Measurements from ENCODE around the gene BTBD16.
A peak's percentile ranks its signal among the peaks of the same experiment; 100 is the strongest.

Gene BTBD16

DNA sequence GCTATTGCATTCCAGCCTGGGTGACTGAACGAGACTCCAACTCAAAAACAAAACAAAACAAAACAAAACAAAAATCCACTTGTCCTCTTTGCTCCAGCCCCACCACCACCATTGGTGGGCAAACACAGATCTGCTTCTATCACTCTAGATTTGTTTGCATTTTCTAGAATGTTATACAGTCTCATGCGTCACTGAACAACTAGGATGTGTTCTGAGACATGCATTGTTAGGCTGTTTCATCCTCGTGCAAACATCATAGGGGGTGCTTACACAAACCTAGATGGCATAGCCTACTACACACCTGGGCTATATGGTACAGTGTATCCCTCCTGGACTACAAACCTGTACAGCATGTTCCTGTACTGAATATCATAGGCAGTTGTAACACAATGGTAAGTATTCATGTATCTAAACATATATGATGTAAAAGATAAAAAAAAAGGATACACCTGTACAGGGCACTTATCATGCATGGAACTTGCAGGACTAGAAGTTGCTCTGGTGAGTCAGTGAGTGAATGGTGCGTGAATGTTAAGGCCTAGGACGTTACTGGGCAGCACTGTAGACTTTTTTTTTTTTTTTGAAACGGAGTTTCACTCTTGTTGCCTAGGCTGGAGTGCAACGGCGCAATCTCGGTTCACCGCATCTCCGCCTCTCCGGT, 45.3 kb downstream of the BTBD16 start:
- no peak for DNase-seq (ENCODE audit: low read depth)

DNA sequence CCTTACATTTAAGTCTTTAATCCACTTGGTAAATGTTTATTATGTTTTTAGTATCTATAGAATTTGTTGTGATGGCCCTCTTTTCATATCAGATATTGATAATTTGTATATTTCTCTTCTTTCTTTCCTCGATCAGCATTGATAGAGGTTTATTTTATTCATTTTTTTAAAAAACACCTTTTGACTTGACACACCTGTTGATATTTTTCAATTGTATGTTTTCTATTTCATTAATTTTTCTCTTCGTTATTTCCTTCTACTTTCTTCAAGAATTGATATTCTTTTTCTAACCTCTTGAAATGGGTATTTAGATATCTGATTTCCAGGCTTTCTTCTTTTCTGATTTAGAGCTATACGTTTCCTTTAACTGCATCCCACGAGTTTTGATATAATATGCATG, 50.9 kb downstream of the BTBD16 start:
- no peak for DNase-seq (ENCODE audit: low read depth)

- DNase-seq (ENCODE audit: low read depth), result no peak
These were observed 52.1 kb downstream of the BTBD16 start for GRCh38 chr10:122323189-122323588.

DNA sequence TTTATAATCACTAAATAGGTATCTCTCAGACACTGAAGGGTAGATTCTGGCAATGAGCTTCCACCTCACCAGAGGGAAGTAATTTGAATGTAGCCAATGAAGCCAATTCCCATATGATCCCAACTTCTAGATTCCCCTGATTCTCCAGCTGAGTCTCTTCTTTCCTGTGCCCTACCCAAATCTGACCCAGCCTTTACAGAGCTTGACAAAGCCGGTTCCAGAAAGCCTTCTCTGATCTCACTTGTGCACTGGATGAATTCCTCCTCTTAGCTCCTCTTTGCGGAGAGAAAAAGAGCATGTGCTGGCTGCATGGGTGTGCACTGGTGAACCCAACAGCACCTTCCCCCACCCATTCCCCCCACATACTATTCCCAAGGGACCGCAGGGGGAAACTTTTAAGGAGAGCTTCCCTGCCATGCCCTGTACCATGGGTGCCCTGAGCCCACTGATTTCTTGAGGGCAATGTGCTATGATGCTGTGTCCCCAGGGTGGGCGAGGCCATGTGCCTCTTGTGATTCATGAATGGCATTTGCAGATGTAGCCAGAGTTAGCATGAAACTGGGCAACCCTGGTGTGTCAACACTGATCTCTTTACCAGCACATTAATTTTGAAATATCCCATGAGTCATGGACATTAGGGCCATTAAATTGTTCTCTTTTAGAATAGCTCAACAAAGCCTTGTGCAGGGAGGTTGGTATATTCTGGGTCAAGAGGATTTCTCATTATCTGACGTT, 53.0 kb downstream of the BTBD16 start:
- no peak for DNase-seq (ENCODE audit: low read depth)

DNA sequence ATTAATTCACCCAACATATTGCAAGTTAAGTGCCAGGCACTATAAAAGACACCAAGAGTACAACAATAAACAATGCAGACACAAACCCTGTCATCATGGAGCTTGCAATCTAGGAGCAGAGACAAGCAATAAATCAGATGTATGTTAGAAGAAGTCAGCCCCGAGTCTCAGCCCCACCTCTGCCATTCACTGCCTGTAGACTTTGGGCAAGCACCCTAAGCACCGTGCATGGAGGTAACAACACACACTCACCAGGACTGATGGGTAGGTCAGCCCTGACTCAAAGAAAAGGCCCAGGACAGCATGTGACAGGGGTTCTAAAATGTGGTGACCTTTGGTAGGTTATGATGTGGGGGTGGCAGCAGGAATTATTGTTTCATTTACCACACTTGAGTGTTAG, 54.1 kb downstream of the BTBD16 start:
- no peak for DNase-seq (ENCODE audit: low read depth)

DNA sequence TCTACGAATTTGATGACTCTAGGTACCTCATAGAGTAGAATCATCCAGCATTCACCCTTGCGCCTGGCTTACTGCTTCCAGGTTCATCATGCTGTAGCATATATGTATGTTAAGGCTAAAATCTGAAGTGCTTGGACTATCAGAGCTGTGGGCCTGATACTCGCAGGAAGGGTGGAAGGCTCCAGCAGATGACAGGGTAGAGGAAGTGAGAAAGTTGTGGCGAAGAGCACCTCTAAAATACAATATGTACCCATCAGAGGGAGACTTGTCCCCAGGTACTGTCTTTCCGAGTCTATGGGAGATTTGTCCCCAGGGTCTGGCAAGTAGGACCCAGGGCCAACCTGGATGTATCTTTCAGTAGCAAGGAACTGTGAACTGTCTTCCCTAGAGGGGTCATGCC, 55.3 kb downstream of the BTBD16 start:
- no peak for DNase-seq (ENCODE audit: low read depth)

GRCh38 chr10:122326806-122327205, 55.7 kb downstream of the BTBD16 start:
- DNase-seq (ENCODE audit: low read depth), result no peak

DNA sequence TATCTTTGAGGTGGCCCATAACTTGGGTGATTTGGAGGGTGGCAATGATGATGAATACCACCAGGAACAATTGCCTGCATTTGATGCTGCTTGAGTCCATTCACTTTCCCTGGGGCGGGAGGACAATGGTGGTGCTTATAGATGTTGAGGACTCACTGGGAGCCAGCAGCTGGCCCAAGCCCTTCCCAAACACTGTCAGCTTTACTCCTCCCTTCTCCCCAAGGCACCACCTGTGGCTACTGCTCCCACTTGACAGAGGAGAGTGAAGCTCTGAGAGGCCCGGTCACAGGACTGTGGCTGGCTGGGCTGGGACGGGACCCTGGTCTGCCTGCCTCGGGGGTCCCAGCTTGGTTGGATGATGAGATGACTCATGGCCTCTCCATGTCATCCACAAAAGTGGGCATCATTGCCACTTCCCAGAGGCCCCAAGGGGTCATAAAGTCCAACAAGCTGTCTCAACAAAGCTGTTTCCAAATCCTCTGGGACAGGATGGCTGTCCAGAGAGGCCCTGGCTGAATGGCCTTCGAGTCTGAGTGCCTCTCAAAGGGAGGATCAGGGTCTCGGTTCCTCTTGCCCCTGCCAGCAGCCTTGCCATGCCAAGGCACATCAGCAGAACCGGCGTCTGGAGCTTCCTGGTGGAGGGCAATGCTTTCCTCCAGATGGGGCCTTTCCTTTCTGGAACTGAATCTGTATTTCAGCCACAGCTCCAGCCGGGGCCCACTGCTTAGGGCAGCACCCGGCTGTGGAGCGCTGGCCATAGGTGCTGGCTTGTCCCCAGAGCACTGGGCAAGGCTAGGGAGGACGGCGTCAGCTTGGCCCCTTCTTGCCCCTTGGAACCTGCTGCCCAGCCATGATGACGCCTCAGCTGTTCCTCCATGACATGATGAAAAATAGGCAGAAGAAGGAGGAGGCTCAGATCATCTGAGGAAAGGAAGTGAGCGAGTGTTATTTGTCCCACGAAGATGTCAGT, 56.4 kb downstream of the BTBD16 start:
- no peak for DNase-seq (ENCODE audit: low read depth)

DNA sequence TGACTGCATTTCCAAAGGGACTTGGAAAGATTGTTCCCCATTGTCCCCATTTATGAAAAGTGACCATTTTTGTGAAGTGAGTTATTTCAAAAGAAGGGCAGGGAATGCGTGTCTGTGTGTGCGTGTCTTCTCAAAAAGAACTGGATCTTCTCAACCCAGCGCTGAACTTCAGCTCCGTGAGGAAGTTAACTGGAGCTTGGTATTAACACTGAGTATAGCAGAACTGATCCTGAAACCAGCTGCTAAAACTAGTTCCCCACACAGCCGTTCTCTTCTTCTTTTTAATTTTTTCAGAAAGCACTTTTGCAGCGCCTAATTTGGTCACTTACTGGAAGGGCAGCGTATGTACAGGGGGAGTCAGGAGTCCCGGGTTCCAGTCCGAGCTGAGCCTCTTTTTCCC, 57.6 kb downstream of the BTBD16 start:
- DNase-seq (ENCODE audit: low read depth), result no peak

- DNase-seq (ENCODE audit: low read depth), result no peak
These were observed 58.3 kb downstream of the BTBD16 start for GRCh38 chr10:122329416-122329815.

GRCh38 chr10:122331100-122331499, 60.0 kb downstream of the BTBD16 start:
- no peak for DNase-seq (ENCODE audit: low read depth)

DNA sequence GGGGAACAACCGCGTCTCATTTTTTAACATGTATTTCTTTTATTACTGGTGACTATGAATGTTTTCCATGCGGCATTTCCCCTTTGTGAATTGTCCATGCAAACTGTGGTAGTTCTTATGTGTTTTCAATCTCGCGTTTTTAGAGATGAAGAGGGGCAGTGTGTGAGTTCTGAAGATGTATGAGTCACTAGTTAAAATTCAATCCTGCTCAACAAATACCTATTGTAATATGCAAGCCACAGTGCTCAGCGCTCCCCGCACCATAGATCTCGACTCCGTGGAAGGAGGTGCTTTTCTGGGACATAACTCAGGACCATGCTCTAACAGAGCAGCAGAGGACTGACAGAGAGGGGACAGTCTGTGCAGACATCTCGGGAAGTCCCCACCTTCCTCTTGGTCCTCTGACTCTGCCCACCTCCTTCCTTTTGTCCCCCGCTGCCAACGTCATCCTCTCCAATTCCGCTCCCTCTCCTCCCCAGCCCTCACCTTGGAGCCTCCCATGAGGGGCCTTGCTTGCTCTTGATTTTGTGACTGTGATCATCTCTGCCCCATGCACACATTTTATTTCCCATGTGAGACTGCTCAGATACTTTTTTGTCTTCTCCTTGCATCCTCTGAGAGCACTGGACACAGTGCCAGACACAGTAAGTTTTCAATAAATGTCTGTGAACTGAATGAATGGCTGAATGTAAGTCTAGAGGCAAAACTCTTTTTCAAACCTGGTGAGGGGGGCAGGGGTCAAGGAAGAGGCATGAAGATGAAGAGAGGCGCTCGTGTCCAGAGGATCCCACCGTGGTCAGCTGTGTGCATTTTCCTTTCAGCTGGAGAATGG, 60.7 kb downstream of the BTBD16 start:
- DNase-seq (ENCODE audit: low read depth), result no peak

DNA sequence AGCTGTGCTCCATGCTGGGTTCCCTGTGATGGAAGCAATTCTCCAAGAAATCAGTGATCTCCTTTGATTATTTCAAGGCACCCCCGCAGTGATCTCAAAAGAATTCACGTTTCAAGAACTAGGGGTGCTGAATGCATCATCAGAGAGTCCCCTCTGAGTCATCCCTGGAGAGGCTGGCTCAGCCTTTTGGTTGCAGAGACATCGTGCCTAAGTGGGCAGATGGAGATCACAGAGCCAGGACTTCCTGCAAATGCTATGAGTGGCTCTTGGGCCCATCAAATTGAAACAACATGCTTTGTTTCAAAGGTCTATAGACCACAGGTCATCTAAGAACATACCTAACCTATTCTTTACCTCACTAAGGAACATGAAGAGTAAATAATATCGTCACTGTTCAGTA, 61.9 kb downstream of the BTBD16 start:
- no peak for DNase-seq (ENCODE audit: low read depth)

DNA sequence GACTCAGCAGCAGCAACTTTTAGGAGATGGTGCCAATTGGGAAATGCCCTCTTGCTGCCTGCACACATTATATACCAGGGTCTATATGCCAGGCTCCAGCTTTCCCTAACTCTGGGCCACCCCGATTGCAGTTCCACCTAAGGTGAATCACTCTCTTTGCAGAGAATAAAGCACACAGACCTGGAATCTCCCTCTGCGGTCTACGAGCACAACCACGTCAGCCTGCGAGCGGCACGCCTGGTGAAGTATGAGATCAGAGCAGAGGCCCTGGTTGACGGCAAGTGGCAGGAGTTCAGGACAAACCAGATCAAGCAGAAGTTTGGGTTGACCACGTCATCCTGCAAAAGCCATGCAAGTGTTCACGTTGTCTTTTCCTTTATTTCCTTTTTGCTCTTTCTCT, 65.2 kb downstream of the BTBD16 start:
- DNase-seq (ENCODE audit: low read depth), result no peak

GRCh38 chr10:122336961-122337360, 65.9 kb downstream of the BTBD16 start:
- DNase-seq (ENCODE audit: low read depth), result no peak

DNA sequence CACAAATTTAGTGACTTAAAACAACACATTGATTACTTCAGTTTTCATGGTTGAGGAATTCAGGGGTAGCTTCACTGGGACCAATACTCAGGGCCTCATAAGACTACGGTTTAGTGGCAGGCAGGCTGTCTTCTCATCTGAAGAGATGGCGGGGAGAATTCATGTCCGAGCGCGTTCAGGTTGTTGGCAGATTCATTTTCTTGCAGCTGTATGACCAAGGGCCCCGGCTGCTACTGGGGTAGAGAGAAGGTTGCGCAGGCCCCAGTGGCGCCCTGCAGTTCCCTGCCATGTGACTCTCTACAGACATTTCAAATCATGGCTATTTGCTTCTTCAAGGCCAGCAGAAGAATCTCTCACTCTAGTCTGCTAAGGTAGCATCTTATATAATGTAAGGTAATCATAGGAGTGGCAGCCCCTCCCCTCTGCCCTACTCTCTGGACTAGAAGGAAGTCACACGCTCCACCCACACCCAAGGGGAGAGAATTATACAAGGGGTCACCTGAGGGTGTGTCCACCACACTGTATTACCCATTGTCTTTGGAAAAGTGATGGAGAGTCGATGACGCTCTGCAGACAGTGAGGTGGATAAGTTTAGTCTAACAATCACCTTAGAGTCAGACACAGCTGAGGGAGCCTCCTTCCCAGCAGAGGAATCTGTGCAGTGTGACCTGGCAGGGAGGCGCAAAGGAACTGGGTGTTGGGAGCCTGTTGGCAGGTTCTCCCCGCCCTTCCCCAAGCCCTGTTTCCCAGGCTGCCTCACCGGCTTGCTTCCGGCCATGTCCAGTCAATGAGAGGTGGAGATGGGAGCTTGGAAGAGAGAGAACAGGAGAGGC, 67.7 kb downstream of the BTBD16 start:
- DNase-seq (ENCODE audit: low read depth), result no peak

GRCh38 chr10:122341141-122341810, 70.2 kb downstream of the BTBD16 start:
- DNase-seq (ENCODE audit: low read depth), result no peak

DNA sequence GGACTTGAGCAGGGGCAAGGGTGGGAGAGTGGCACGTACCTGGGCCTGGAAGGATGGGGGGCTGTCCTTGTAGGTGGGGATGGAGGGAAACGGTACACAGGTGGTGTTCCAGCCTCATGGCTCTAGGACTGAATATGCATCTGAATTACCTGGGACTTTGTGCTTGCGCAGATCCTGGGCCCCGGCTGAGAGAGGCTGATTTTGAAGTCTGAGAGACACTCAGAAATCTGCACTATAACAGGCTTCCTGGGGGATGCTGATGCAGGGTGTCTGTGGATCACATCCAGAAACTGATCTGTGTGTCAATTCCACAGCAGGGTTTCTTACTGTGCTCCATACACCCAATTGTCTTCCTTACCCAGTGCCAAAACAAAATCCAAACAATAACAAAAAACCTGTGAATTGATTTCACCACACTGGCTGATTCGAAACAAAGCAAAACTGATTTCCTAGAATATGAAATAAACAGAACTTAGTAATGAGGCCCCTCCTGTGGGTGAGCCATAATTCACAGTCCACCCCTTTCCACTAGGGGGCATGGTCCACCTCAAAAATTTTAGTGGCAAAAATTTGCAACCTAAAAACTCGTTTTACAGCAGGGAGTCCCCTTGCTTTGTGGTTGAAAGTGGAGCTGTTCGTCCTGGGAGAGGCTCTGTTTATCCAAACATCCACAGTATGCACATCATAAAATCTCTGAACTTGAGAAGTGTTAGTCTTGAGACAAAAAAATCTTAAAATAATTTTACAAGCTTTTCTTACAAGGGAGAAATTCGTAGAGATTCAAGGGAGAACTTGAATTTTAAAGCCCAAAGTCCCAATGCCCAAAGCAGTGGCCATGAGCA, 71.4 kb downstream of the BTBD16 start:
- peak; percentile 41 for DNase-seq (ENCODE audit: low read depth)

- DNase-seq (ENCODE audit: low read depth), result no peak
These were observed 72.2 kb downstream of the BTBD16 start for GRCh38 chr10:122343135-122343800.
